ENCODE data around the gene KIF5C.

Gene KIF5C

DNA sequence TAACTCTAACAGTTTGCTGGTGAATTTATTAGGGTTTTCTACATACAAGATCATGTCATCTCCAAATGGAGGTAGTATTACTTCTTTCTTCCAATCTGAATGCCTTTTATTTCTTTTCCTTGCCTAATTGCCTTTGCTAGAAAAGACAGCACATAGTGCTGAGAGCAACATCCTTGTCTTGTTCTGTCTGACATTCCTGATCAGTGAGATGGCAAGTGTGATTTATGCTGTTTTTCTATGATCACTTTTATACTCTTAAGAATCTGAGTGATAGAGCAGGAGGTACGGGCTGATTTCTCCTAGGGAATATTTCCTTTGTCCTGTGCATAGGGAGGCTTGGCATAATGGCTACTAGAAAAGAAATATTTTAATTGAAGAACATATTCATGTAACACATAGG is 180.7 kb downstream of the KIF5C start:
- TF ChIP-seq, protein P1, sequence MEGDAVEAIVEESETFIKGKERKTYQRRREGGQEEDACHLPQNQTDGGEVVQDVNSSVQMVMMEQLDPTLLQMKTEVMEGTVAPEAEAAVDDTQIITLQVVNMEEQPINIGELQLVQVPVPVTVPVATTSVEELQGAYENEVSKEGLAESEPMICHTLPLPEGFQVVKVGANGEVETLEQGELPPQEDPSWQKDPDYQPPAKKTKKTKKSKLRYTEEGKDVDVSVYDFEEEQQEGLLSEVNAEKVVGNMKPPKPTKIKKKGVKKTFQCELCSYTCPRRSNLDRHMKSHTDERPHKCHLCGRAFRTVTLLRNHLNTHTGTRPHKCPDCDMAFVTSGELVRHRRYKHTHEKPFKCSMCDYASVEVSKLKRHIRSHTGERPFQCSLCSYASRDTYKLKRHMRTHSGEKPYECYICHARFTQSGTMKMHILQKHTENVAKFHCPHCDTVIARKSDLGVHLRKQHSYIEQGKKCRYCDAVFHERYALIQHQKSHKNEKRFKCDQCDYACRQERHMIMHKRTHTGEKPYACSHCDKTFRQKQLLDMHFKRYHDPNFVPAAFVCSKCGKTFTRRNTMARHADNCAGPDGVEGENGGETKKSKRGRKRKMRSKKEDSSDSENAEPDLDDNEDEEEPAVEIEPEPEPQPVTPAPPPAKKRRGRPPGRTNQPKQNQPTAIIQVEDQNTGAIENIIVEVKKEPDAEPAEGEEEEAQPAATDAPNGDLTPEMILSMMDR (IDR thresholded peaks at IDR 0.05), result no peak

DNA sequence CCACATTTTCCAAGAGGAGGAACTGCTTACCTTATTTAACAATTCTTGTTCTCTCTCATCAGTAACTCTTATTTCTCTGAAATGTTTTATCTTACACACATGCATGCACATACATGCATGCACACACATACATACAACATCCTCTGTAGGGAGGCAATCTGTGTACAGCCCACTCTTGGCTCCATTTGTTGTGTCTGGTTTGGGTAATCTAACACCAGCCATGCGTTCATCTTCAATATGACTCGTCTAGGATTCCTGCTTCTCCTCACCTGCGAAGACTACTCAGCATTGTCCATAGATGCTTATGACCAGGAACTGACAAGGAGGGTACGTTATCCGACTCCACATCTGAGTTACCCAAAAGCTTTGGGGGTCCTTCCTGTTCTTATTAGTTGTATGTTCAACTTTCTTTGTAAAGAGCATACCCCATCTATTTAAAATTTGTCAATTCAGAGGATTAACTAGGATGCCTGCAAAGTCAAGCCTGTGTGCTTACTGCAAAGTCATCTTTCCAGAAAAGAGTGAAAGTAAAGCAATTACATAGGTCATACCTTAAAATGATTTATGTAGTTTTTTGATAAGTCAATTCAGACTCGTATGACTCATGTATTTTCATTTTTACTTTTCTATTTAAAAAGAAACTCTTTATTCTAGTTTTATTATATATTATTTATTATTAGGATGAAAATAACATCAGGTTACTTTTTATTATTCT is 181.7 kb downstream of the KIF5C start:
- TF ChIP-seq, protein P1 (IDR thresholded peaks at IDR 0.05), result no peak

DNA sequence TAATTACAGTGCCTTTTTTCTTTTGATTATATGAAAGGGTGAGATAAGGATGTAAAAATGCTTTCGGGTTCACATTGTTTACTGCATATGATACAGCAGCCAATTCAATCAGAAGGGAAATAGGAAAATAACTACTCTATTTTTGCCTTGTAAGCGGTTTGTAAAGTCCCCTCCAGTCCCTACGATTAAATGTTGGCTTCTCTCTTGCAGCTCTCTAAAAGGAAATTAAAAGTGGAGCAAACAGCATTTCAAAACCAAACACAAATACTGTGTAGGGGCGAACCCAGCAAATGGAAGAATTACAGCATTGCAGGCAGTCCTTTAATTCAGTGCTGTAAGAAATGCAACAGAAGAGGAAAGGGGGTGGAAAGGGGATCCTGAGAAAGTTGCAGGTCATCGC is 182.4 kb downstream of the KIF5C start:
- TF ChIP-seq, protein P1 (IDR thresholded peaks at IDR 0.05), result no peak

DNA sequence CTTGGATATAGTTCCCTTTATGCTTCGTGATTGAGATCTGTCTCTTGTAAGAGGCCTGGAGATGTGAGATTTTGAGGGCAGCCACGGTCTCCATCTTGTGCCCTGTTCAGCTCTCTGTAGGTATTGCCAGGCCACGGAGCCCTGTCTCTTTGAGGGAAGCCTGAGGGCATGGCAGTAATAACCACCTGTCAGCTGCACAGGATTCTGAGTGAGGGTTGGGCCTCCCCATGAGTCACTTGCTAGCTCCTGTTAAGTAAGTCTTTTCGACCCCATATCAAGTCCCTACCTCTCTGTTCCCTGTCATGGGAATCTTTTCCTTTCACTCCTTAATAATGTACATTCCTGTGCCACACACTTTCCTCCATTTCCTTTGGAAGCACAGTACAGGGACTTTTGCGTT is 183.9 kb downstream of the KIF5C start:
- TF ChIP-seq, protein P1 (IDR thresholded peaks at IDR 0.05), result no peak

DNA sequence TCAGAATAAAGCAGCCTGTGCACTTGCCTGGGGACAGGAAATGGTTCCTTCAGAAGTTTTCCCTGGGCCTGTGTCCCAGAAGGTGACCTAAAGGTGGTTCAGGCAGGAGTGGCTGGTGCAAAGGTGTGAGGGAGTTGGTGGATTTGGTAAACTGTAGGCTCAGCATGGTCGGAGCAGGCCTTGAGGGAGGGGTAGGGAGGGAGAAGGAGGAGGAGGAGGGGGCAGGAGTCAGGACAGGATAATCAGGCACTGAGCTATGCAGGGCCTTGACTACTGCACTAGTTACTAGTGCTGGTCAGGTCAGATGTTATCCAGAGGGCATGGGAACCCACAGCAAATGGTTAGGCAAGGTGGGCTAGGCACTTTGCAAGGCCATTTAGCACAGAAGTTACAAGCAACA is 184.8 kb downstream of the KIF5C start:
- TF ChIP-seq, protein P1 (IDR thresholded peaks at IDR 0.05), result no peak

DNA sequence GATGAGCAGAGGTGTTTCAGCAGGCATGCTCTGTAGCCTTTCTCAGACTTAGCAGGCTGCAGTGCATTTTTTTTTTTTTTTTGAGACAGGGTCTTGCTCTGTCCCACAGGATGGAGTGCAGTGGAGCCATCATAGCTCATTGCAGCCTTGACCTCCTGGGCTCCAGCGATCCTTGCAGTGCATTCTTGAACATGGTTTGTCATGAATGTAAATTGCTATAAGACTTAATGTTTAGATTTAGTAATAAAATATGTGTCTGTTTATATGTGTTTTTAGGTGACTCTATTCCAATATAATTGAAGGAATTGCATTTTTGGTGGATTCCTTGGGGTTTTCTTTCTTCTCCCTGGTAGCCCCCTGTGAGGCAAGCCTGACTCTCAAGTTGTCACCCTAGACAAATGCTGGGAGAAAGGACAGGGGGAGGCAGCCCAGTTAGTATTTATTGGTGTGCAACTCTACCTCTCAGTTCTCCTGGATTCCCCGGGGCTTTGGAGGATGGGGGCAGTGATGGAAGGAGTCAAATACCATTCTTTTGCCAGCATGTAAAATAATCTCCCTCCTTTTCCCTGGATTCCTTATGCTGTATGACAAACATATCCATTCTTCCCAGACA is 186.2 kb downstream of the KIF5C start:
- TF ChIP-seq, protein P1 (IDR thresholded peaks at IDR 0.05), result no peak

- TF ChIP-seq, protein P1 (IDR thresholded peaks at IDR 0.05), result no peak
Measured at GRCh38 chr2:149062531-149062930, 187.5 kb downstream of the KIF5C start.
